Measurements from ENCODE around the gene PROCA1.

PROCA1 gene

DNA sequence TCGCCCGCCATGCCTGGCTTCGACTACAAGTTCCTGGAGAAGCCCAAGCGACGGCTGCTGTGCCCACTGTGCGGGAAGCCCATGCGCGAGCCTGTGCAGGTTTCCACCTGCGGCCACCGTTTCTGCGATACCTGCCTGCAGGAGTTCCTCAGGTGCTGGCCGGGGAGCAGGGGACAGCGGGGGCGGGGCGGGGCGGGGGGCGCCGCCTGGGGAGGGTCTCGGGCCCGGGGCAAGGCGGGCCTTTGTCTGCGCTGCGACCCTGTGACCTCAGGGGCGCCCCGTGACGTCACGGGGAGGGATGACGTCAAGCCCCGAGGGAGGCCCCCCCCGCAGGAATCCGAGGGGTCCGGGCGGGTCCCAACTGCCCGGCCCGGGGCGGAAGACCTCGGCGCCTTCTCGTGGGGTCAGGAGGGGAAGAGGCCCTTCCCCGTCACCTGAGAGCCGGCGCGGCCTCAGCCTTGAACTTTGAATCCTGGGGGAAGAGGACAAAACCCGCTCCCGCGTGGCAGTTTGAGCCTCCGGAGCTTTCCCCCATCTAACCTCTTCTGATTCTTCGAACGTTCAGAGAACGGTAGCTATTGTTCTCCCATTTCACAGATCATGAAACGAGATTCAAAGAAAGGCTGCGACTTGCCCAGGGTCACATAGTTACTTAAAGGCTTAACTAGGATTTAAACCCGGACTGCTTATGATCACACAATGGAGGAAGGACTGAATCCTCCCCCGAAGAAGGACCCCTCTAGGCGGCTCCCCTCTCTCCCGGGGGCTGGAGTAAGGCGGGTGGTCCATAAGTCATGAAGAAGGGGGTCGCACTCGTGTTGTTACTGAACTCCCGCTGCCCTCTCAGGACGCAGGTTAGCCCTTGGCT lies 32.6 kb upstream of the PROCA1 start:
- Histone ChIP-seq H3K79me2 (ENCODE audit: low read length) (peaks cover 73% of the 10 kb centered on the region), H3K27ac (ENCODE audit: low read length) (peak overlapping the region; percentile 94), H3K4me1 (ENCODE audit: low read length) (peaks cover 78% of the 10 kb centered on the region), H3K4me2 (ENCODE audit: low read length) (peak overlapping the region; percentile 100), H3K4me3 (ENCODE audit: low read length) (peak overlapping the region; percentile 99), H3K9me3 (ENCODE audit: insufficient read depth, low read length) (no peaks in the 10 kb centered on the region), H3K27me3 (ENCODE audit: low read depth, low read length) (no peaks in the 10 kb centered on the region), H2AFZ (ENCODE audit: low read depth, low read length) (no peak overlapping the region), H3K36me3 (replicated peaks; ENCODE audit: low read depth, low read length) (peaks cover 65% of the 10 kb centered on the region), H3K9ac (ENCODE audit: low read length) (peak overlapping the region; percentile 100), H4K20me1 (ENCODE audit: insufficient read depth, low read length) (peaks cover 48% of the 10 kb centered on the region)
- TF ChIP-seq, protein P1, sequence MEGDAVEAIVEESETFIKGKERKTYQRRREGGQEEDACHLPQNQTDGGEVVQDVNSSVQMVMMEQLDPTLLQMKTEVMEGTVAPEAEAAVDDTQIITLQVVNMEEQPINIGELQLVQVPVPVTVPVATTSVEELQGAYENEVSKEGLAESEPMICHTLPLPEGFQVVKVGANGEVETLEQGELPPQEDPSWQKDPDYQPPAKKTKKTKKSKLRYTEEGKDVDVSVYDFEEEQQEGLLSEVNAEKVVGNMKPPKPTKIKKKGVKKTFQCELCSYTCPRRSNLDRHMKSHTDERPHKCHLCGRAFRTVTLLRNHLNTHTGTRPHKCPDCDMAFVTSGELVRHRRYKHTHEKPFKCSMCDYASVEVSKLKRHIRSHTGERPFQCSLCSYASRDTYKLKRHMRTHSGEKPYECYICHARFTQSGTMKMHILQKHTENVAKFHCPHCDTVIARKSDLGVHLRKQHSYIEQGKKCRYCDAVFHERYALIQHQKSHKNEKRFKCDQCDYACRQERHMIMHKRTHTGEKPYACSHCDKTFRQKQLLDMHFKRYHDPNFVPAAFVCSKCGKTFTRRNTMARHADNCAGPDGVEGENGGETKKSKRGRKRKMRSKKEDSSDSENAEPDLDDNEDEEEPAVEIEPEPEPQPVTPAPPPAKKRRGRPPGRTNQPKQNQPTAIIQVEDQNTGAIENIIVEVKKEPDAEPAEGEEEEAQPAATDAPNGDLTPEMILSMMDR (IDR thresholded peaks at IDR 0.05; ENCODE audit: low read depth, low read length) = no peak
- no peak for TF ChIP-seq EZH2phosphoT487 (IDR thresholded peaks at IDR 0.05; ENCODE audit: low read depth)

DNA sequence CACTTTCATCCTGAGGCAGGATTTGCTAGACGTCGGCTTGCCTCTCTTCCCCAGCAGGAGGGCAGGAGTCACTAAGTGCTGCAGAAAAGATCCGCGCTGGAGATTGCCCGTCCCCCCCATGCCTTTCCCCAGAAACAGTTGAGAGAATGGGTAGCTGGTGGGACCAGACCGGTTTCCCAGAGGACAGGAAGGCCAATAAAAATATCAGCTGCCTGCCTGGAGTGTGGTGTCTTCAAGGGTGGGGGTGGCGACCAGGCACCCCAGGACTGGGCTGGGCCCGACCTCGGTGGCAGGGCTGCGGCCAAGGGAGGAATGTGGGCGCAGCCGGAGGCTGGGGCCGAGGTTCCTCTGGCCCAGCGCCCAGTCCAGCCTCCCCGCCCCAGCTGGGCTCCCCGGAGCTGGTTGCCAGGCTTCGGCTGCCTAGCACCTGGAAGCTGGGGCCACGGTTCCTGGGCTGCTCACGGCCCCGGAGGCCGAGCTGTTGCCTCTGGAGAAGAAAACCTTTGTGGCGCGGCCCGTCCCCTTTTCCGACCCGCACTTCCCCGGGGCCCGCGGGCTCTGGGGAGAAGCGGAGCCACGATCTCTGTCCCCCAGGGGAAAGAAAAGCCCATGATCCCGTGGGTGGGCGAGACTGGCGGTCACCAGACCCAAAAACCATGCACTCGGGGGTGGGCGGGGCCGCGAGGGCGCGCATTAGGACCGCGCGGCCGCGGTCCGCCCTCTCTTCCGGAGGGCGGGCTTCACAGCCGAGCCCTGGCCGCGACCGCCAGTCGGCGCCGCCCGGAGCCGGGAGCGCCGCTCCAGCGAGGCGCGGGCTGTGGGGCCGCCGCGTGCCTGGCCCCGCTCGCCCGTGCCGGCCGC lies 31.8 kb upstream of the PROCA1 start, which contains the start of gene TRAF4:
TRAF4 (plus strand) TSS at position 769 of the 861 bp plus-strand sequence. CDS start 102 bp downstream, outside the sequence.
- peak within 1 kb of the TSS; percentile 100 for H3K4me2 ChIP-seq (ENCODE audit: low read length)
- peaks cover 39% of the 10 kb centered on the region for H4K20me1 ChIP-seq (ENCODE audit: insufficient read depth, low read length)
- peaks cover 60% of the 10 kb centered on the region for H3K36me3 ChIP-seq (replicated peaks; ENCODE audit: low read depth, low read length)
- peak within 1 kb of the TSS; percentile 94 for H3K27ac ChIP-seq (ENCODE audit: low read length)
- H3K4me1 ChIP-seq (ENCODE audit: low read length) = peaks cover 78% of the 10 kb centered on the region
- H3K79me2 ChIP-seq (ENCODE audit: low read length) = peaks cover 64% of the 10 kb centered on the region
- no peaks in the 10 kb centered on the region for H3K27me3 ChIP-seq (ENCODE audit: low read depth, low read length)
- H3K4me3 ChIP-seq (ENCODE audit: low read length) = peak within 1 kb of the TSS; percentile 99
- no peaks in the 10 kb centered on the region for H3K9me3 ChIP-seq (ENCODE audit: insufficient read depth, low read length)
- H2AFZ ChIP-seq (ENCODE audit: low read depth, low read length) = no peak within 1 kb of the TSS
- H3K9ac ChIP-seq (ENCODE audit: low read length) = peak within 1 kb of the TSS; percentile 100
- TF ChIP-seq EZH2phosphoT487 (IDR thresholded peaks at IDR 0.05; ENCODE audit: low read depth) = no peak
- TF ChIP-seq, protein P1 (IDR thresholded peaks at IDR 0.05; ENCODE audit: low read depth, low read length) = no peak

DNA sequence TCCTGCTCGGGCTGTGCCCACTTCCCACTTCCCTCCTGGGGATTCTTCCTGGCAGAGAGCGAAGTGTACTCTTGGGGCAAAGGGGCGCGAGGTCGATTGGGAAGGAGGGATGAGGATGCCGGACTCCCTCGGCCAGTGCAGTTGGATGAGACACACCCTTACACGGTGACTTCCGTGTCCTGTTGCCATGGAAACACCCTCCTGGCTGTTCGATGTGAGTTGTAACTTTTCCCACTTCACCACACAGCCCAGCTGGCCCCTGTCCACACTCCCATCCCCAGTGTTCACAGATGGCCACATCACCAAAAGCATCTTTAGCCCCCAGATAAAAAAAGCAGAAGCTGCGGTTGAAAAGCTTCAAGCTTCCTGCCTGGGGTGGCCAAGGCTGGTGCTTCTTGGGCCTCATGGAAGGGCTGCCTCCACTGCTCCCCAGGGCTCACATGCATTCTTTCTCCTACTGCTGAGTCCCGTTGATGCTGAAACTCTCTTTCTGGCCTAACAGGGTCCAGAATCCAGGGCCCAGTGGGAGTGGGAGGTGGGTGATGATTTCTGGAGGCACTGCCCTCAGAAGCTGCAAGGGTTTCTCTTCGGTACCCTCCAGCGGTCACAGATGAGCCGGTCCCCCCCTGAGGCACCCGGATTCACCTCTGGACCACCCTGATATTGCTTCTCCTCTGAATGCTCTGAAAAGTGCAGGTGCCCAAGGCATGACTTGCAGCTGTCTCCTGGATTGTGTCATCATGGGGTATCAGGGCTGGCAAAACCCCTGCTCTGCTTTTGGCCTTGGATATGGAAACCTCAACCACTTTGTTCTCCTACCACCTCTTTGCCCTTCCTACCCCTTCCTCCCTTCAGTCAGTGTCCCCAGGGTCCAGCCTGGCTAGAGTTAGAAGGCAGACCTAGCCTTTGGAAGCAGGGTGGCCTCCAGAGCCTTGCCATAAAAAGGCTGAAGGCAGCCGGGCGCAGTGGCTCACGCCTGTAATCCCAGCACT lies 30.0 kb upstream of the PROCA1 start:
- Histone ChIP-seq H3K79me2 (ENCODE audit: low read length) (peaks cover 54% of the 10 kb centered on the region), H3K9ac (ENCODE audit: low read length) (peak overlapping the region; percentile 99), H3K4me3 (ENCODE audit: low read length) (peak overlapping the region; percentile 89; the same call in 1 of the 2 replicates), H3K27me3 (ENCODE audit: low read depth, low read length) (no peaks in the 10 kb centered on the region), H3K4me2 (ENCODE audit: low read length) (peak overlapping the region; percentile 95), H3K9me3 (ENCODE audit: insufficient read depth, low read length) (no peaks in the 10 kb centered on the region), H3K27ac (ENCODE audit: low read length) (peak overlapping the region; percentile 94), H4K20me1 (ENCODE audit: insufficient read depth, low read length) (peaks cover 21% of the 10 kb centered on the region), H3K4me1 (ENCODE audit: low read length) (peaks cover 75% of the 10 kb centered on the region), H2AFZ (ENCODE audit: low read depth, low read length) (no peak overlapping the region), H3K36me3 (replicated peaks; ENCODE audit: low read depth, low read length) (peaks cover 50% of the 10 kb centered on the region)
- TF ChIP-seq EZH2phosphoT487 (IDR thresholded peaks at IDR 0.05; ENCODE audit: low read depth) = no peak

All from OCI-LY3 (cell line).